RKO (cell line): ENCODE results near the gene FNDC3B.
A peak's percentile ranks its signal among the peaks of the same experiment; 100 is the strongest.
"Not testable (repeated sequence)": the region's sequence is repeated elsewhere in the genome, so short reads cannot be mapped to it uniquely, and the experiment has no call there.

Experiments used
- DNase-seq: peaks from one replicate; pipeline ENCODE4 v3.0.0-alpha.2; 2016; ENCODE audit warnings: low spot score

Gene FNDC3B

GRCh38 chr3:172242471-172242870, 203.1 kb downstream of the FNDC3B start:
- DNase-seq, result not testable (repeated sequence)

DNA sequence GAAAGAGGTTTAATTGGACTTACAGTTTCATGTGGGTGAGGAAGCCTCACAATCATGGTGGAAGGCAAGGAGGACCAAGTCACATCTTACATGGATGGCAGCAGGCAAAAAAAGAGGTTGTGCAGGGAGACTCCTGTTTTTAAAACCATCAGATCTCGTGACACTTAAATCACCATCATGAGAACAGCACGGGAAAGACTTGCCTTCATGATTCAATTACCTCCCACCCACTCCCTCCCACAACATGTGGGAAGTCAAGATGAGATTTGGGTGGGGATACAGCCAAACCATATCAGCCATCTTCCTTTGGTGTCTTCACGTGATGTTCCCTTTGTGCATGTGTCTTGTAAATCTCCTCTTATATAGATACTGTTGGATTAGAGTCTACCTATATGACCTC, 204.0 kb downstream of the FNDC3B start:
- DNase-seq, result not testable (repeated sequence)

- DNase-seq, result peak; percentile 65
These were observed 204.6 kb downstream of the FNDC3B start for GRCh38 chr3:172244011-172244410.

- no peak for DNase-seq
These were observed 205.9 kb downstream of the FNDC3B start for GRCh38 chr3:172245241-172245640.

DNA sequence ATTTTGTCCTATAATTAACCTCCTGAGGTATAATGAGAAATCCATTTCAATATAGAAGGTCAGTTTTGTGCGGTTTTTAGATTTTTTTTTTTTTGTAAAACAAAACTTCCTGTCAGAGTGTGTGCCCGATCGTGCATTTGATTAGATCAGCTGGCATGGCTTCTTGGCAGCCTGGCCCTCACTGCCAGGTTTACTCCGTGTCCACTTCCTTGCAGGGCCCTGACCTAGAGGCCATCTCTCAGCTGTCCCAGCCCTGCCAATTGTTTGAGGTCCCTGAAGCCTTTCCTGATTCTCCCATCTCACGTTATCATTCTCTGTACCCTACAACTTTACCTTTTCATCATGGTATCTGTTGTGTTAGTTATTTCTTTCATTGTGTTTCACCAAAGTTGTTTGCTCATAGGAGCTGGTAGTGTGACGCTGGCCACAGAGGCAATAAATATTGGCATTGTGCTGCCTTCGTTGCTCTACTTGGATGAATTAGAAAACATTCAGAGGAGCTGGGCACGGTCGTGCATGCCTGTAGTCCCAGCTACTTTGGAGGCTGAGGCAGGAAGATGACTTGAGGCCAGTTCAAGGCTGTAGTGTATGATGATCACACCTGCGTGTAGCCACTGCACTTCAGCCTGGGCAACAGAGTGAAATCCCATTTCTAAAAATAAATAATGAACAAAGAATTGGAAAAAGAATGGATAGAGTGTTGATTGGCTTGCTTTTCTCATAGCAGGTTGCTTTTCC, 206.9 kb downstream of the FNDC3B start:
- no peak for DNase-seq

GRCh38 chr3:172247525-172248274, 208.3 kb downstream of the FNDC3B start:
- DNase-seq, result no peak

- DNase-seq, result peak; percentile 55
These were observed 209.7 kb downstream of the FNDC3B start for GRCh38 chr3:172249039-172249438.

DNA sequence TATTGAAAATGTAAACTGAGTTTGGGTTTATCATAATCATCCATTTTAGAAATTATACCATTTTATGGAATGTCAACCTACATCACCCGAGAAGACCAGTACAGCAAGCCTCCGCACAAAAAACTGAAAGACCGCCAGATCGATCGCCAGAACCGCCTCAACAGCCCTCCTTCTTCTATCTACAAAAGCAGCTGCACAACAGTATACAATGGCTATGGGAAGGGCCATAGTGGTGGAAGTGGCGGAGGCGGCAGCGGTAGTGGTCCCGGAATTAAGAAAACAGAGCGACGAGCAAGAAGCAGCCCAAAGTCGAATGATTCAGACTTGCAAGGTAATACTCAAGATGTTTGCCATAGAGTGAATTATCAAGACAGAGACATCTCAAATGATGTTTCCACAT, 211.8 kb downstream of the FNDC3B start:
- no peak for DNase-seq

- no peak for DNase-seq
These were observed 213.8 kb downstream of the FNDC3B start for GRCh38 chr3:172253200-172253599.

DNA sequence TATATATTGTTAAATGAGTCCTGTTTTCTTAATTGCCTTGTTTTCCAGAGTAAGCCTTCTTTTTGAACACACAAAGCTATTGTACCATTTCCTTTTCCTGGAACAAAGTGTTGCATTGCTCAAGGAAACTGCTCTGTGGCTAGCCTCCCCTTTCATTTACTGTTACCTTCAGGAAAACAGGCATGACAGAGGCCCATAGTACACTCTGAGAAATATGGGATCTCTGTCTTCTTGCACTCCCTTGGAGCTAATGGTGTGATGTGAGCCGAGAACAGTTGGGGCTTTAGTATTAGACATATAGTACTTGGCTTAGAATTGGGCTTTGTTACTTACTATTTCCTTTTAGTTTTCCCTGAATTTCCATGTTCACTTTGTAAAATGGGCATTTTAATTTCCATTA, 215.2 kb downstream of the FNDC3B start:
- DNase-seq, result no peak

DNA sequence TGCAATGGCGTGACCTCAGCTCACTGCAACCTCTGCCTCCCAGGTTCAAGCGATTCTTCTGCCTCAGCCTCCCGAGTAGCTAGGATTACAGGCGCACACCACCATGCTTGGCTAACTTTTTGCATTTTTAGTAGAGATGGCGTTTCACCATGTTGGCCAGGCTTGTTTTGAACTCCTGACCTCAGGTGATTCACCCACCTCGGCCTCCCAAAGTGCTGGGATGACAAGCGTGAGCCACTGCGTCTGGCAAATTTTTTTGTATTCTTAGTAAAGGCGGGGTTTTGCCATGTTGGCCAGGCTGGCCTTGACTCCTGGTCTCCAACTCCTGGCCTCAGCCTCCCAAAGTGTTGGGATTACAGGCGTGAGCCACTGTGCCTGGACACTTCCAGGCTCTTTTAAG, 215.9 kb downstream of the FNDC3B start:
- not testable (repeated sequence) for DNase-seq

- no peak for DNase-seq
These were observed 216.8 kb downstream of the FNDC3B start for GRCh38 chr3:172256101-172256734.

- DNase-seq, result no peak
These were observed 218.4 kb downstream of the FNDC3B start for GRCh38 chr3:172257648-172258400.

DNA sequence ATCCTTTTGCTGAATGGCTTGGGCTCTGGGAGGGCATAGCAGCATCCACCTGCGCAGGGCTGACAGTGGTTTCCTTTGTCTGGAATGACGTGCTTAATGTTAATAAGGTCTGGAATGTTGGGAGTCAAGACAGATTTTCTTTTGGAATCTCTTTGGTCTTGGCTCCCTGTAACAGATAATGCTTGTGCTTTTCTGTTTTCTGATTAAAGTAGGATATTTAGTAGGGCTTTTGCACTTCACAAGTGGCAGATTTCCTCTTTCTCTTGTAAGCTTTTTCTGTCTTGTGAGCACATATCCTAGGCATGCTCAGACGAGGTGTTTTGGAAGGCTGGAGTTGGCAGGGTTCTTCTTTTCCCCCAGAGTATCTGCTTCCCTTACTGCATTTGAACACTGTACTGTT, 219.2 kb downstream of the FNDC3B start:
- no peak for DNase-seq

GRCh38 chr3:172259111-172259541, 219.7 kb downstream of the FNDC3B start:
- no peak for DNase-seq

GRCh38 chr3:172259726-172260248, 220.4 kb downstream of the FNDC3B start:
- no peak for DNase-seq

- DNase-seq, result no peak
These were observed 221.0 kb downstream of the FNDC3B start for GRCh38 chr3:172260381-172260780.

- DNase-seq, result no peak
These were observed 221.7 kb downstream of the FNDC3B start for GRCh38 chr3:172261054-172261453.

GRCh38 chr3:172262991-172263608, 223.7 kb downstream of the FNDC3B start:
- DNase-seq, result no peak

DNA sequence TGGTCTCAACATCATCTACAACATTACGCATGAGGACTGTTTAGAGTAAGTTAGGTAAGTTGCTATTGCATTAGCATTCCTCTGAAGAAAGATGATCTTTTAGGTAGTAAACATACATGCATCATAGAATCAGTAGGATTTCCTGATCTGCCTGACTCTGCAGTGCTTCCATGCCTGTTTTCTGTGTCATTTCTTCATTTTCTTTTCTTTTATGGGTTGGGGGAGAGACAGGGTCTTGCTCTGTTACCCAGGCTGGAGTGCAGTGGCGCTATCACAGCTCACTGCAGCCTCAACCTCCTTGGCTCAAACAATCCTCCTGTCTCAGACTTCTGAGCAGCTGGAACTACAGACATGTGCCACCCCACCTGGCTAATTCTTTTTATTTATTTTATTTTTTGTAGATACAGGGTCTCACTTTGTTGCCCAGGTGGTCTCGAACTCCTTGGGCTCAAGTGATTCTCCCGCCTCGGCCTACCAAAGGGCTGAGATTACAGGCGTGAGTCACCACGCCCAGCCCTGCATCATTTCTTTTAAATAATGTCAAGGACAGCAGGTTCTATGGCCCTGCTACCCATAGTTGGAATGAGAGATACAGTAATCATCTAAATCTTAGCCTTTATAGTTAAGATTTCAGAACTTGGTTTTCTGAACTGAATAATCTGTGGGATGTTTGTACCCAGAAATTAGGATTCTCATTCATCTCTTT, 224.6 kb downstream of the FNDC3B start:
- no peak for DNase-seq

DNA sequence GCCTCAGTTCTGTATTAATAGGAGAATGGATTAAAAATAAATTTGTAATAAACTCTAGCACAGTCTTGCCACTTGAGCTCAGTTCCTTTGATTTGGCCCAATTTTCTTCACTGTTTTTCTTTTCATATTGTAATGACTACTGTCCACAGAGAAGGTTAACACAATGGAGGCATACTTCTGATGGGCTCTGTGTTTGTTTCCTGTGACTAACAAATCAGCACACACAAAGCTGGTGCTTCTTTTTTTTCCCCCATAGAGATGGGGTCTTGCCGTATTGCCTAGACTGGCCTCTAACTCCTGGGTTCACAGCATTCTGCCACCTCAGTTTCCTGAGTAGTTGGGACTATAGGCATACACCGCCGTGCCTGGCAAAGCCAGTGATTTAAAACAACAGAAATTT, 226.7 kb downstream of the FNDC3B start:
- DNase-seq, result no peak
